ENCODE measurements around the gene FCER2. TPM values are rescaled to one million over a fixed set of nuclear protein-coding genes. Genes with fewer than 3 reads are reported as not detected.

Gene FCER2
- total and polyA plus RNA-seq, 2 of the 4 experiments (the other 2 are of a cell fraction), result not detected

DNA sequence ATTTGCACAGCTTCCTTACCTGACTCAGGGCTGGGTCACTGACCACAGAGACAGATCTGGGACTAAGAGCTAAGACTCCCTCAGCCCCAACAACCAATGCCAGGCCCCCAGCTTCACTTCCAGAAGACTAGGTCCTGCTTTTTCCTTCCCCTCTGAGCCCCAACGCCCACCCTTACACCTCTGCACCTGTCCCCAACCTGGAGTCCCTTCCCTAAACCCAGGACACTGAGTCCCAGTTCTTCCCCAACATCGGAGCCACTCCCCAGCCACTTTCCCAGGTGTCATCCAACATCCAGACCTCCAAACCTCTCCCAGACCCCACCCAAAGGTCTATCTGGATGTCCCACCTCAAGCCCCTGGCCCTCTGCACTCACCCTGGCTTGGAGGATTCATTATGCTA, 2.9 kb downstream of the FCER2 start:
- no TSS peak for BruUV-seq (replicated peaks)
- H3K4me2 ChIP-seq (ENCODE audit: low read depth, low read length), result no peak overlapping the region
- no peaks in the 10 kb centered on the region for H3K36me3 ChIP-seq (ENCODE audit: control insufficient read depth, insufficient read depth, low read length)
- H2BK5ac ChIP-seq (ENCODE audit: low read depth, low read length, poor library complexity, severe bottlenecking), result no peak overlapping the region
- H4K20me1 ChIP-seq (ENCODE audit: insufficient read depth, low read length), result no peaks in the 10 kb centered on the region
- WGBS, 2 experiments (ENCODE audit: extremely low coverage in 2 of 2, insufficient read length in 1 of 2), result 40% methylated on average over 2 of the region's 2 CpGs; no CpG with 5 or more reads in 1 of the 2 experiments
- dilution Hi-C loops (cut with HindIII; ENCODE audit: low sequenced_read_pairs, unreplicated experiment), result no loop called here
- H4K91ac ChIP-seq (ENCODE audit: insufficient read depth, low read depth, low read length), result no peak overlapping the region
- H3K9me1 ChIP-seq (ENCODE audit: insufficient read depth, low read length), result no peaks in the 10 kb centered on the region
- H4K5ac ChIP-seq (ENCODE audit: low read depth, low read length), result no peak overlapping the region
- no peak overlapping the region for H3K4ac ChIP-seq (ENCODE audit: low read depth, low read length)
- TF ChIP-seq CEBPB (IDR thresholded peaks at IDR 0.05; ENCODE audit: low read depth, low read length) (no peak), MAZ (IDR thresholded peaks at IDR 0.05; ENCODE audit: borderline replicate concordance, low read depth, low read length) (no peak), NFE2L2 (IDR thresholded peaks at IDR 0.05; ENCODE audit: low read depth, low read length) (no peak)
- no peak overlapping the region for H2AFZ ChIP-seq (replicated peaks; ENCODE audit: low read length, poor library complexity)
- no peak overlapping the region for H4K8ac ChIP-seq (ENCODE audit: low read depth in 2 of 2, low read length in 2 of 2)
- in situ Hi-C loops (cut with MboI; ENCODE audit: low sequenced_read_pairs), result no loop called here
- H3K9me3 ChIP-seq (ENCODE audit: control insufficient read depth, insufficient read depth, low read length), result no peaks in the 10 kb centered on the region
- peaks cover 24% of the 10 kb centered on the region for H3K27me3 ChIP-seq (ENCODE audit: control insufficient read depth, insufficient read depth, low read length)
- no peak overlapping the region for H3K4me3 ChIP-seq (ENCODE audit: insufficient read depth, low read depth, low read length)
- H3K14ac ChIP-seq (replicated peaks; ENCODE audit: low read depth, low read length), result no peak overlapping the region
- DNase-seq (no peak), ATAC-seq (ENCODE audit: low read depth) (no peak)
- H3K23ac ChIP-seq (ENCODE audit: low read depth, low read length), result no peak overlapping the region
- H3K27ac ChIP-seq (ENCODE audit: insufficient read depth, low read length), result no peak overlapping the region
- H2BK120ac ChIP-seq (ENCODE audit: low read depth, low read length), result no peak overlapping the region
- no peak overlapping the region for H3K9ac ChIP-seq (ENCODE audit: low read depth, low read length)
- no peak overlapping the region for H2BK20ac ChIP-seq (ENCODE audit: low read depth, low read length)
- H2BK15ac ChIP-seq (ENCODE audit: low read depth, low read length), result no peak overlapping the region
- intact Hi-C loops (cut with micrococcal nuclease), result no loop called here
- H2AK9ac ChIP-seq (replicated peaks; ENCODE audit: low read depth, low read length, poor library complexity), result no peak overlapping the region
- ChIA-PET CTCF (interaction anchor here (0.7 to 1.4 kb wide), 2 partner anchors 18 to 83 kb away, joined by 3 to 6 read pairs; partner anchors contain the start of gene TRAPPC5), POLR2A (ENCODE audit: unreplicated experiment) (no interaction called here)
- H3K4me1 ChIP-seq (ENCODE audit: control insufficient read depth, insufficient read depth, low read length), result no peaks in the 10 kb centered on the region
- no peak overlapping the region for H3K56ac ChIP-seq (ENCODE audit: extremely low read depth, insufficient read depth, low read length)
- H2AK5ac ChIP-seq (ENCODE audit: low read depth, low read length), result no peak overlapping the region
- H3K18ac ChIP-seq (ENCODE audit: low read depth, low read length), result no peak overlapping the region
- no peaks in the 10 kb centered on the region for H3K79me1 ChIP-seq (ENCODE audit: low read depth in 1 of 2, low read length in 2 of 2)
